CD14-positive monocyte (primary cell): Measurements from ENCODE around the gene DNAJB11. TPM values are rescaled to one million over a fixed set of nuclear protein-coding genes. Genes with fewer than 3 reads are reported as not detected.

ENCODE experiments used
- DNase-seq, 3 donors: peaks; one replicate each; pipeline ENCODE4 v3.0.0-alpha.2; 2011 to 2022
- H2AFZ ChIP-seq: 2 replicates; pipeline ENCODE4 v1.6.0; 2012; ENCODE audit warnings: mild to moderate bottlenecking, low read depth, low read length, inconsistent platforms; ENCODE audit not compliant: insufficient read depth, poor library complexity, severe bottlenecking
- H3K27ac ChIP-seq, 2 donors: 1 replicate in 1 of 2; 2 replicates in 1 of 2; pipeline ENCODE4 v1.5.1; 2012 to 2013; ENCODE audit warnings: low read length in 2 of 2, control low read depth in 1 of 2, inconsistent platforms in 1 of 2, low read depth in 1 of 2, mild to moderate bottlenecking in 1 of 2
- H3K27me3 ChIP-seq, 2 donors: one replicate each; pipeline versions ENCODE4 v1.6.0 to v1.6.1; 2011 to 2013; ENCODE audit warnings: low read length in 2 of 2; ENCODE audit not compliant: control insufficient read depth in 2 of 2, insufficient read depth in 2 of 2
- H3K36me3 ChIP-seq, 2 donors: replicated peaks in 1 of 2; 1 replicate in 1 of 2; 2 replicates in 1 of 2; pipeline versions ENCODE4 v1.5.1 to v1.6.1; 2012 to 2013; ENCODE audit warnings: low read length in 2 of 2, control low read depth in 1 of 2, inconsistent platforms in 1 of 2, mild to moderate bottlenecking in 1 of 2; ENCODE audit not compliant: insufficient read depth in 2 of 2, control insufficient read depth in 1 of 2
- H3K4me1 ChIP-seq, 2 donors: 1 replicate in 1 of 2; 2 replicates in 1 of 2; pipeline versions ENCODE4 v1.5.1 to v1.6.1; 2012 to 2013; ENCODE audit warnings: low read length in 2 of 2, control low read depth in 1 of 2, inconsistent platforms in 1 of 2, mild to moderate bottlenecking in 1 of 2, moderate library complexity in 1 of 2; ENCODE audit not compliant: insufficient read depth in 2 of 2, control insufficient read depth in 1 of 2
- H3K4me2 ChIP-seq: replicated peaks from 2 replicates; pipeline ENCODE3; 2012; ENCODE audit warnings: low read length, moderate library complexity, mild to moderate bottlenecking; ENCODE audit not compliant: poor library complexity, severe bottlenecking; ENCODE audit errors: extremely low read depth
- H3K4me3 ChIP-seq, 3 experiments: fragments of 200-600 bp in 1 of 3; sonication (generic) in 1 of 3; replicated peaks in 1 of 3; 1 replicate in 2 of 3; 2 replicates in 1 of 3; pipeline ENCODE4 v1.5.1; 2011 to 2013; ENCODE audit warnings: low read length in 3 of 3, mild to moderate bottlenecking in 3 of 3, control low read depth in 2 of 3, low read depth in 2 of 3, inconsistent platforms in 1 of 3, moderate library complexity in 1 of 3
- H3K79me2 ChIP-seq: 2 replicates; pipeline ENCODE4 v1.6.0; 2012; ENCODE audit warnings: mild to moderate bottlenecking, control low read depth, inconsistent platforms, low read length, moderate library complexity; ENCODE audit not compliant: insufficient read depth
- H3K9ac ChIP-seq: 2 replicates; pipeline ENCODE4 v1.6.0; 2017; ENCODE audit warnings: low read length, mild to moderate bottlenecking; ENCODE audit not compliant: insufficient read depth, poor library complexity, severe bottlenecking
- H3K9me3 ChIP-seq, 2 donors: replicated peaks in 1 of 2; 1 replicate in 1 of 2; 2 replicates in 1 of 2; pipeline versions ENCODE4 v1.5.1 to v1.6.1; 2012 to 2013; ENCODE audit warnings: low read length in 2 of 2, control low read depth in 1 of 2; ENCODE audit not compliant: control insufficient read depth in 1 of 2, insufficient read depth in 1 of 2
- H4K20me1 ChIP-seq: 2 replicates; pipeline ENCODE4 v1.6.0; 2012; ENCODE audit warnings: mild to moderate bottlenecking, low read length, control low read depth, moderate library complexity; ENCODE audit not compliant: insufficient read depth
- H3K27ac Mint-ChIP-seq, 7 donors: one replicate each; pipeline ENCODE4 v1.8.0; 2020; ENCODE audit warnings: mild to moderate bottlenecking in 7 of 7, mixed read lengths in 7 of 7, moderate library complexity in 6 of 7, inconsistent platforms in 2 of 7
- H3K27me3 Mint-ChIP-seq, 3 donors: one replicate each; pipeline ENCODE4 v1.8.0; 2021 to 2022; ENCODE audit warnings: low read depth in 3 of 3, mild to moderate bottlenecking in 3 of 3, mixed read lengths in 3 of 3, moderate library complexity in 3 of 3, inconsistent platforms in 1 of 3
- H3K36me3 Mint-ChIP-seq, 2 donors: one replicate each; pipeline ENCODE4 v1.8.0; 2020; ENCODE audit warnings: mixed read lengths in 2 of 2, inconsistent platforms in 1 of 2, mild to moderate bottlenecking in 1 of 2
- H3K4me1 Mint-ChIP-seq: one replicate; pipeline ENCODE4 v1.8.0; 2020; ENCODE audit warnings: mild to moderate bottlenecking, mixed read lengths
- H3K4me3 Mint-ChIP-seq, 2 donors: one replicate each; pipeline ENCODE4 v1.8.0; 2020; ENCODE audit warnings: mild to moderate bottlenecking in 2 of 2, mixed read lengths in 2 of 2, moderate library complexity in 1 of 2
- H3K9me3 Mint-ChIP-seq, 7 donors: one replicate each; pipeline ENCODE4 v1.8.0; 2020 to 2022; ENCODE audit warnings: mixed read lengths in 7 of 7, mild to moderate bottlenecking in 6 of 7, moderate library complexity in 6 of 7, inconsistent platforms in 2 of 7
- WGBS: methylation state at CpG from one replicate; pipeline ENCODE4 v1.1.5; 2013; ENCODE audit warnings: missing lambda C conversion rate; ENCODE audit not compliant: insufficient coverage; 5-methylcytosine and 5-hydroxymethylcytosine counted together
- intact Hi-C, 2 donors: fragments of 100-400 bp; cut with micrococcal nuclease; formaldehyde crosslinking; loops; one replicate each; pipeline versions ENCODE4 v1.15.0 to v1.15.1; 2023
- polyA plus RNA-seq, 3 donors: library from polyadenylated mRNA; depleted of rRNA in 1 of 3; unstranded in 2 of 3; stranded (reverse) in 1 of 3; fragments of 300-500 nt in 2 of 3; fragments of >200 nt in 1 of 3; fragmentation: Illumina TruSeq in 2 of 3; gene quantifications; 1 replicate in 2 of 3; 2 replicates in 1 of 3; pipeline ENCODE4 v1.2.3, GENCODE V29; 2012 to 2021
- TF ChIP-seq, protein P1 (sequence below): fragments of 200-600 bp; IDR thresholded peaks from one replicate; pipeline ENCODE4 v1.8.0; 2022; ENCODE audit warnings: antibody characterized with exemption, mild to moderate bottlenecking

Gene DNAJB11
- polyA plus RNA-seq, 3 donors: 32.5 to 45.8 (median 44.6) TPM

DNA sequence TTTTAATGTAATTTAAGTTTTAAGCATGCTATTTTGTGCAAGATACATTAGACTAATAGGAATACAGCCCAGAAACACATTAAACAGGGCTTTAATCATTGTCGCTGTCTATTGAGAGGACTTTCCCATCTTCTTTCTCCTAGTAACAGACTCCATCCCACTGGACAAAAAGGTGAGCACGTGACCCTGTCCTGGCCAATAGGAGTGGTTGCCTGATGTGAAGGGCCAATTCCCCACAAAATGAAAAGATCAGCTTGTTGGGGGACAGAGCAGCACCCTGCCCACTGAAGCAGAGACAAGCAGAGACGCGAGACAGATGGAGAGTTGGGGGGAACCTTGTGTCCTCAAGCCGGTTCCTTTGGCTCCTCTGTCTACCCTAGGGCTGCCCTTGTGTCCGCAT is 47.5 kb upstream of the DNAJB11 start:
- Histone ChIP-seq H3K36me3 (no peaks in the 10 kb centered on the region), H4K20me1 (no peaks in the 10 kb centered on the region), H3K9ac (no peak overlapping the region), H3K79me2 (no peaks in the 10 kb centered on the region), H3K4me1 (peaks cover 4 to 8% of the 10 kb centered on the region in 2 donors), H2AFZ (no peak overlapping the region), H3K27me3 (no peaks in the 10 kb centered on the region), H3K4me2 (no peak overlapping the region), H3K4me3 (no peak overlapping the region), H3K9me3 (no peaks in the 10 kb centered on the region), H3K27ac (no peak overlapping the region)
- Mint-ChIP-seq H3K36me3 (no peaks in the 10 kb centered on the region), H3K27me3 (peaks cover 1 to 6% (median 1%) of the 10 kb centered on the region in 3 donors), H3K27ac (no peak overlapping the region), H3K4me3 (no peak overlapping the region), H3K4me1 (peaks cover 10% of the 10 kb centered on the region), H3K9me3 (peaks cover 0 to 1% (median 0%) of the 10 kb centered on the region in 7 donors)
- intact Hi-C loops: no loop called here
- TF ChIP-seq, protein P1, sequence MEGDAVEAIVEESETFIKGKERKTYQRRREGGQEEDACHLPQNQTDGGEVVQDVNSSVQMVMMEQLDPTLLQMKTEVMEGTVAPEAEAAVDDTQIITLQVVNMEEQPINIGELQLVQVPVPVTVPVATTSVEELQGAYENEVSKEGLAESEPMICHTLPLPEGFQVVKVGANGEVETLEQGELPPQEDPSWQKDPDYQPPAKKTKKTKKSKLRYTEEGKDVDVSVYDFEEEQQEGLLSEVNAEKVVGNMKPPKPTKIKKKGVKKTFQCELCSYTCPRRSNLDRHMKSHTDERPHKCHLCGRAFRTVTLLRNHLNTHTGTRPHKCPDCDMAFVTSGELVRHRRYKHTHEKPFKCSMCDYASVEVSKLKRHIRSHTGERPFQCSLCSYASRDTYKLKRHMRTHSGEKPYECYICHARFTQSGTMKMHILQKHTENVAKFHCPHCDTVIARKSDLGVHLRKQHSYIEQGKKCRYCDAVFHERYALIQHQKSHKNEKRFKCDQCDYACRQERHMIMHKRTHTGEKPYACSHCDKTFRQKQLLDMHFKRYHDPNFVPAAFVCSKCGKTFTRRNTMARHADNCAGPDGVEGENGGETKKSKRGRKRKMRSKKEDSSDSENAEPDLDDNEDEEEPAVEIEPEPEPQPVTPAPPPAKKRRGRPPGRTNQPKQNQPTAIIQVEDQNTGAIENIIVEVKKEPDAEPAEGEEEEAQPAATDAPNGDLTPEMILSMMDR: no peak
- no peak for DNase-seq
- WGBS: 100% methylated on average over 4 of the region's 6 CpGs

DNA sequence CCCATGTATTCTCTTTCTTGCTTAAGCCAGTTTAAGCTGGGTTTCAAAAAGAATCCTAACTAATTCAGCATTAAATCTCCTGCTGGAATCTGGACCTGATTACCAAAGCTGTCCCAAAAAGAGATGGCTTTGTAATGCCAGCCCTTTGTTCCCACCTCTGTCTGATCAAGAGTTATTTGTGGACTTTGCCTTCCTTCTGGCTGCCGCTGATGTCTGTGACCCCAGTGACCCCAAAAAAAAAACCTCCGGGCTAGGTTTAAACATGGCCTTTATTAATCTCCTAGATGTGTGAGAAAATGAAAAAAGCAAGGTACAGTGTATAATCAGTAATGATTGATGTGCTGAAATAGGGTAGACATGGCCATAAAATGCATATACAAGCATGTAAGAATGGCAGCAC is 47.1 kb upstream of the DNAJB11 start:
- H3K4me1 ChIP-seq: peaks cover 4 to 8% of the 10 kb centered on the region in 2 donors

More for the DNA sequence above, 47.1 kb upstream of the DNAJB11 start:
- Histone ChIP-seq H3K27ac (no peak overlapping the region), H3K9me3 (no peaks in the 10 kb centered on the region), H2AFZ (no peak overlapping the region), H3K4me3 (no peak overlapping the region), H3K27me3 (no peaks in the 10 kb centered on the region), H3K4me2 (no peak overlapping the region), H4K20me1 (no peaks in the 10 kb centered on the region), H3K36me3 (no peaks in the 10 kb centered on the region), H3K9ac (no peak overlapping the region), H3K79me2 (no peaks in the 10 kb centered on the region)
- H3K4me3 Mint-ChIP-seq: no peak overlapping the region
- DNase-seq: no peak
- intact Hi-C loops: no loop called here
- H3K27ac Mint-ChIP-seq: no peak overlapping the region
- TF ChIP-seq, protein P1: no peak
- H3K36me3 Mint-ChIP-seq: no peaks in the 10 kb centered on the region
- H3K9me3 Mint-ChIP-seq: peaks cover 0 to 2% (median 0%) of the 10 kb centered on the region in 7 donors
- WGBS: no CpG with 5 or more reads among the region's 2 CpGs
- H3K27me3 Mint-ChIP-seq: peaks cover 1 to 6% (median 1%) of the 10 kb centered on the region in 3 donors
- H3K4me1 Mint-ChIP-seq: peaks cover 10% of the 10 kb centered on the region
